HepG2 (cell line): Measurements from ENCODE around the gene KATNB1. TPM values are rescaled to one million over a fixed set of nuclear protein-coding genes. Genes with fewer than 3 reads are reported as not detected.
A peak's percentile ranks its signal among the peaks of the same experiment; 100 is the strongest.

ENCODE experiments used
- DR1 ChIP-seq: sonication (generic); formaldehyde crosslinking; IDR thresholded peaks from 2 replicates; pipeline ENCODE4 v1.8.0; 2021; ENCODE audit warnings: mild to moderate bottlenecking, missing genetic modification reagents, inconsistent platforms
- HIC2 ChIP-seq: sonication (generic); formaldehyde crosslinking; IDR thresholded peaks from 2 replicates; pipeline ENCODE4 v1.9.0; 2022; ENCODE audit warnings: low read depth, missing genetic modification reagents
- KAT2B ChIP-seq: fragments of 150-350 bp; IDR thresholded peaks from 2 replicates; pipeline ENCODE4 v1.6.1; 2014; ENCODE audit warnings: low read depth, low read length, borderline replicate concordance
- KDM6A ChIP-seq: IDR thresholded peaks from 2 replicates; pipeline ENCODE4 v1.6.1; 2016; ENCODE audit warnings: low read depth
- MAX ChIP-seq: IDR thresholded peaks from 2 replicates; pipeline ENCODE4 v1.6.1; 2012; ENCODE audit warnings: inconsistent platforms
- MED1 ChIP-seq: sonication (generic); formaldehyde crosslinking; IDR thresholded peaks from 2 replicates; pipeline ENCODE4 v1.4.0; 2020; ENCODE audit warnings: missing genetic modification reagents
- MED8 ChIP-seq: sonication (generic); formaldehyde crosslinking; IDR thresholded peaks from 2 replicates; pipeline ENCODE4 v1.8.1; 2023; ENCODE audit warnings: mild to moderate bottlenecking, missing genetic modification reagents; ENCODE audit not compliant: insufficient replicate concordance
- MEF2D ChIP-seq: sonication (generic); formaldehyde crosslinking; IDR thresholded peaks from 2 replicates; pipeline ENCODE4 v1.5.1; 2020; ENCODE audit warnings: mild to moderate bottlenecking, missing genetic modification reagents
- MXD3 ChIP-seq: IDR thresholded peaks from 2 replicates; pipeline ENCODE4 v1.6.1; 2016; ENCODE audit warnings: mild to moderate bottlenecking, missing biosample characterization, missing genetic modification reagents
- PRPF4 ChIP-seq: fragments of 200-400 bp; formaldehyde crosslinking; IDR thresholded peaks from 2 replicates; pipeline ENCODE4 v1.6.1; 2016; ENCODE audit warnings: low read length, low read depth; ENCODE audit not compliant: poor library complexity, severe bottlenecking
- TBX2 ChIP-seq: sonication (generic); formaldehyde crosslinking; IDR thresholded peaks from 2 replicates; pipeline ENCODE4 v1.5.0; 2020; ENCODE audit warnings: missing genetic modification reagents, mild to moderate bottlenecking, borderline replicate concordance
- U2AF2 ChIP-seq: fragments of 200-400 bp; formaldehyde crosslinking; IDR thresholded peaks from 2 replicates; pipeline ENCODE4 v1.6.1; 2017; ENCODE audit warnings: low read depth, mild to moderate bottlenecking, low read length
- ZBTB42 ChIP-seq: sonication (generic); formaldehyde crosslinking; IDR thresholded peaks from 2 replicates; pipeline ENCODE4 v1.5.0; 2020; ENCODE audit warnings: mild to moderate bottlenecking, missing genetic modification reagents
- ZFP36L1 ChIP-seq: sonication (generic); formaldehyde crosslinking; IDR thresholded peaks from 2 replicates; pipeline ENCODE4 v1.8.0; 2022; ENCODE audit warnings: mild to moderate bottlenecking, missing genetic modification reagents, moderate library complexity
- ZNF101 ChIP-seq: sonication (generic); formaldehyde crosslinking; IDR thresholded peaks from 2 replicates; pipeline ENCODE4 v1.4.0; 2020; ENCODE audit warnings: mild to moderate bottlenecking, low read depth, missing genetic modification reagents, borderline replicate concordance
- ZNF572 ChIP-seq: sonication (generic); formaldehyde crosslinking; IDR thresholded peaks from 2 replicates; pipeline ENCODE4 v1.5.1; 2020; ENCODE audit warnings: mild to moderate bottlenecking, missing genetic modification reagents
- polyA plus RNA-seq, 8 experiments: library from polyadenylated mRNA; depleted of rRNA in 3 of 8; stranded (reverse) in 7 of 8; unstranded in 1 of 8; fragments of >200 nt; fragmentation: Illumina TruSeq in 4 of 8; extraction: Trizol in 4 of 8; gene quantifications; 2 replicates each; pipeline versions ENCODE4 v1.2.1 to v1.2.3, GENCODE V29; 2011 to 2016; ENCODE audit warnings: low read depth in 4 of 8, missing spikeins in 1 of 8, mixed read lengths in 1 of 8; ENCODE audit not compliant: insufficient read depth in 1 of 8
- total RNA-seq, 5 experiments: library from RNA; depleted of rRNA; stranded (reverse); fragments of >200 nt; fragmentation: Illumina TruSeq; extraction: Trizol; gene quantifications; 2 replicates each; pipeline ENCODE4 v1.2.3, GENCODE V29; 2016; ENCODE audit warnings: low read depth in 1 of 5
- TF ChIP-seq, protein P1 (sequence below), 2 experiments: sonication (generic) in 1 of 2; formaldehyde crosslinking in 1 of 2; IDR thresholded peaks; 2 replicates each; pipeline versions ENCODE4 v1.4.0 to v1.6.1; 2016 to 2020; ENCODE audit warnings: borderline replicate concordance in 1 of 2, low read depth in 1 of 2, mild to moderate bottlenecking in 1 of 2, missing genetic modification reagents in 1 of 2
- TF ChIP-seq, protein P2 (sequence below): sonication (generic); formaldehyde crosslinking; conservative IDR thresholded peaks from 2 replicates; pipeline ENCODE4 v1.4.0; 2020; ENCODE audit warnings: missing genetic modification reagents
- TF ChIP-seq, protein P3 (sequence below): sonication (generic); formaldehyde crosslinking; IDR thresholded peaks from 2 replicates; pipeline ENCODE4 v1.4.0; 2020; ENCODE audit warnings: low read depth, mild to moderate bottlenecking, missing genetic modification reagents

KATNB1 gene
- total and polyA plus RNA-seq, 2 of the 13 experiments (the other 11 are each of a cell fraction or from before 2014, with no cell fraction given), result 31.5 to 43.5 TPM

GRCh38 chr16:57797526-57798266, 62.1 kb downstream of the KATNB1 start (continued):
- TF ChIP-seq, protein P1, sequence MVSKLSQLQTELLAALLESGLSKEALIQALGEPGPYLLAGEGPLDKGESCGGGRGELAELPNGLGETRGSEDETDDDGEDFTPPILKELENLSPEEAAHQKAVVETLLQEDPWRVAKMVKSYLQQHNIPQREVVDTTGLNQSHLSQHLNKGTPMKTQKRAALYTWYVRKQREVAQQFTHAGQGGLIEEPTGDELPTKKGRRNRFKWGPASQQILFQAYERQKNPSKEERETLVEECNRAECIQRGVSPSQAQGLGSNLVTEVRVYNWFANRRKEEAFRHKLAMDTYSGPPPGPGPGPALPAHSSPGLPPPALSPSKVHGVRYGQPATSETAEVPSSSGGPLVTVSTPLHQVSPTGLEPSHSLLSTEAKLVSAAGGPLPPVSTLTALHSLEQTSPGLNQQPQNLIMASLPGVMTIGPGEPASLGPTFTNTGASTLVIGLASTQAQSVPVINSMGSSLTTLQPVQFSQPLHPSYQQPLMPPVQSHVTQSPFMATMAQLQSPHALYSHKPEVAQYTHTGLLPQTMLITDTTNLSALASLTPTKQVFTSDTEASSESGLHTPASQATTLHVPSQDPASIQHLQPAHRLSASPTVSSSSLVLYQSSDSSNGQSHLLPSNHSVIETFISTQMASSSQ (IDR thresholded peaks at IDR 0.05; ENCODE audit: low read depth), result peak; percentile 96
- TF ChIP-seq, protein P1 (CRISPR knock-in tag; IDR thresholded peaks at IDR 0.05; ENCODE audit: borderline replicate concordance), result peak; percentile 99
- TF ChIP-seq TBX2 (CRISPR knock-in tag), result peak; percentile 72
- TF ChIP-seq PRPF4, result no peak
- no peak for TF ChIP-seq DR1 (CRISPR knock-in tag)
- TF ChIP-seq ZBTB42, result no peak
- no peak for TF ChIP-seq ZFP36L1
- peak; percentile 74 for TF ChIP-seq MED1 (CRISPR knock-in tag)
- peak; percentile 55 for TF ChIP-seq MEF2D (CRISPR knock-in tag)
- 0 out of 2 replicates have a peak, but pooled peaks have one; percentile 54 for TF ChIP-seq MXD3 (CRISPR knock-in tag)
- peak; percentile 83 for TF ChIP-seq MAX
- TF ChIP-seq ZNF101 (CRISPR knock-in tag), result 0 out of 2 replicates have a peak, but pooled peaks have one; percentile 78
- TF ChIP-seq, protein P2, sequence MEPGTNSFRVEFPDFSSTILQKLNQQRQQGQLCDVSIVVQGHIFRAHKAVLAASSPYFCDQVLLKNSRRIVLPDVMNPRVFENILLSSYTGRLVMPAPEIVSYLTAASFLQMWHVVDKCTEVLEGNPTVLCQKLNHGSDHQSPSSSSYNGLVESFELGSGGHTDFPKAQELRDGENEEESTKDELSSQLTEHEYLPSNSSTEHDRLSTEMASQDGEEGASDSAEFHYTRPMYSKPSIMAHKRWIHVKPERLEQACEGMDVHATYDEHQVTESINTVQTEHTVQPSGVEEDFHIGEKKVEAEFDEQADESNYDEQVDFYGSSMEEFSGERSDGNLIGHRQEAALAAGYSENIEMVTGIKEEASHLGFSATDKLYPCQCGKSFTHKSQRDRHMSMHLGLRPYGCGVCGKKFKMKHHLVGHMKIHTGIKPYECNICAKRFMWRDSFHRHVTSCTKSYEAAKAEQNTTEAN (CRISPR knock-in tag), result no peak; the same call in 1 of the 2 replicates
- no peak for TF ChIP-seq U2AF2
- TF ChIP-seq ZNF572 (CRISPR knock-in tag), result 0 out of 2 replicates have a peak, but pooled peaks have one; percentile 45
- TF ChIP-seq MED8 (CRISPR knock-in tag), result no peak
- TF ChIP-seq KAT2B, result no peak
- TF ChIP-seq KDM6A, result 0 out of 2 replicates have a peak, but pooled peaks have one; percentile 38
- peak; percentile 100 for TF ChIP-seq HIC2 (CRISPR knock-in tag)
- TF ChIP-seq, protein P3, sequence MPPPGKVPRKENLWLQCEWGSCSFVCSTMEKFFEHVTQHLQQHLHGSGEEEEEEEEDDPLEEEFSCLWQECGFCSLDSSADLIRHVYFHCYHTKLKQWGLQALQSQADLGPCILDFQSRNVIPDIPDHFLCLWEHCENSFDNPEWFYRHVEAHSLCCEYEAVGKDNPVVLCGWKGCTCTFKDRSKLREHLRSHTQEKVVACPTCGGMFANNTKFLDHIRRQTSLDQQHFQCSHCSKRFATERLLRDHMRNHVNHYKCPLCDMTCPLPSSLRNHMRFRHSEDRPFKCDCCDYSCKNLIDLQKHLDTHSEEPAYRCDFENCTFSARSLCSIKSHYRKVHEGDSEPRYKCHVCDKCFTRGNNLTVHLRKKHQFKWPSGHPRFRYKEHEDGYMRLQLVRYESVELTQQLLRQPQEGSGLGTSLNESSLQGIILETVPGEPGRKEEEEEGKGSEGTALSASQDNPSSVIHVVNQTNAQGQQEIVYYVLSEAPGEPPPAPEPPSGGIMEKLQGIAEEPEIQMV, result peak; percentile 56; the same call in 1 of the 2 replicates
